Endothelial cell of umbilical vein (primary cell): ENCODE results near the gene ENO4.

Experiments used
- POLR2AphosphoS5 ChIP-seq: IDR thresholded peaks from 2 replicates; pipeline ENCODE4 v1.6.1; 2012; ENCODE audit warnings: low read depth, mild to moderate bottlenecking, control low read depth, low read length, moderate library complexity; ENCODE audit not compliant: insufficient read depth
- TF ChIP-seq, protein P1 (sequence below), 2 donors: IDR thresholded peaks; 1 replicate in 1 of 2; 2 replicates in 1 of 2; pipeline ENCODE4 v1.5.1; 2011; ENCODE audit warnings: low read length in 2 of 2, mild to moderate bottlenecking in 2 of 2, moderate library complexity in 2 of 2, control low read depth in 1 of 2, inconsistent platforms in 1 of 2, low read depth in 1 of 2; ENCODE audit not compliant: insufficient read depth in 1 of 2; ENCODE audit errors: extremely low read depth in 1 of 2

- no peak for TF ChIP-seq POLR2AphosphoS5
- TF ChIP-seq, protein P1, sequence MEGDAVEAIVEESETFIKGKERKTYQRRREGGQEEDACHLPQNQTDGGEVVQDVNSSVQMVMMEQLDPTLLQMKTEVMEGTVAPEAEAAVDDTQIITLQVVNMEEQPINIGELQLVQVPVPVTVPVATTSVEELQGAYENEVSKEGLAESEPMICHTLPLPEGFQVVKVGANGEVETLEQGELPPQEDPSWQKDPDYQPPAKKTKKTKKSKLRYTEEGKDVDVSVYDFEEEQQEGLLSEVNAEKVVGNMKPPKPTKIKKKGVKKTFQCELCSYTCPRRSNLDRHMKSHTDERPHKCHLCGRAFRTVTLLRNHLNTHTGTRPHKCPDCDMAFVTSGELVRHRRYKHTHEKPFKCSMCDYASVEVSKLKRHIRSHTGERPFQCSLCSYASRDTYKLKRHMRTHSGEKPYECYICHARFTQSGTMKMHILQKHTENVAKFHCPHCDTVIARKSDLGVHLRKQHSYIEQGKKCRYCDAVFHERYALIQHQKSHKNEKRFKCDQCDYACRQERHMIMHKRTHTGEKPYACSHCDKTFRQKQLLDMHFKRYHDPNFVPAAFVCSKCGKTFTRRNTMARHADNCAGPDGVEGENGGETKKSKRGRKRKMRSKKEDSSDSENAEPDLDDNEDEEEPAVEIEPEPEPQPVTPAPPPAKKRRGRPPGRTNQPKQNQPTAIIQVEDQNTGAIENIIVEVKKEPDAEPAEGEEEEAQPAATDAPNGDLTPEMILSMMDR (IDR thresholded peaks at IDR 0.05; ENCODE audit: extremely low read depth in 1 of 2, insufficient read depth in 1 of 2, low read depth in 1 of 2, low read length in 2 of 2), result no peak
These were observed 12.5 kb downstream of the ENO4 start for GRCh38 chr10:116861796-116862195.
